Activated CD8-positive, alpha-beta memory T cell treated with anti-CD3 and anti-CD28 coated beads for 48 hours (primary cell): ENCODE data around the gene GPATCH2.
"Not testable (repeated sequence)": the region's sequence is repeated elsewhere in the genome, so short reads cannot be mapped to it uniquely, and the experiment has no call there.

Experiments
- DNase-seq, 3 experiments: peaks; one replicate each; pipeline ENCODE4 v3.0.0-alpha.2; 2020; ENCODE audit warnings: low read depth in 2 of 3, low spot score in 2 of 3

Gene GPATCH2

GRCh38 chr1:217584286-217584811, 46.5 kb downstream of the GPATCH2 start:
- not testable (repeated sequence) for DNase-seq

GRCh38 chr1:217577336-217577735, 53.6 kb downstream of the GPATCH2 start:
- DNase-seq: no peak

- DNase-seq: no peak
Observed at GRCh38 chr1:217574265-217574949, 56.5 kb downstream of the GPATCH2 start.

GRCh38 chr1:217569021-217569420, 61.9 kb downstream of the GPATCH2 start:
- DNase-seq: no peak

GRCh38 chr1:217568200-217568599, 62.7 kb downstream of the GPATCH2 start:
- DNase-seq: no peak

- no peak for DNase-seq
Observed at GRCh38 chr1:217564833-217565232, 66.1 kb downstream of the GPATCH2 start.

- DNase-seq: no peak
Observed at GRCh38 chr1:217564207-217564606, 66.7 kb downstream of the GPATCH2 start.

- no peak for DNase-seq
Observed at GRCh38 chr1:217563179-217563578, 67.7 kb downstream of the GPATCH2 start.

GRCh38 chr1:217562229-217562878, 68.5 kb downstream of the GPATCH2 start:
- no peak for DNase-seq

- DNase-seq: no peak
Observed at GRCh38 chr1:217561446-217561845, 69.4 kb downstream of the GPATCH2 start.

GRCh38 chr1:217554849-217555248, 76.0 kb downstream of the GPATCH2 start:
- DNase-seq: no peak

- no peak for DNase-seq
Observed at GRCh38 chr1:217553949-217554509, 76.9 kb downstream of the GPATCH2 start.

GRCh38 chr1:217552339-217552951, 78.4 kb downstream of the GPATCH2 start:
- DNase-seq: no peak

GRCh38 chr1:217542837-217543236, 88.1 kb downstream of the GPATCH2 start:
- DNase-seq: no peak

GRCh38 chr1:217542136-217542777, 88.6 kb downstream of the GPATCH2 start:
- DNase-seq: no peak

- no peak for DNase-seq
Observed at GRCh38 chr1:217540321-217540720, 90.6 kb downstream of the GPATCH2 start.

- DNase-seq: no peak
Observed at GRCh38 chr1:217539510-217539909, 91.4 kb downstream of the GPATCH2 start.

- DNase-seq: no peak
Observed at GRCh38 chr1:217535601-217536377, 95.1 kb downstream of the GPATCH2 start.

GRCh38 chr1:217534566-217534965, 96.3 kb downstream of the GPATCH2 start:
- DNase-seq: no peak

- no peak for DNase-seq
Observed at GRCh38 chr1:217528271-217528670, 102.6 kb downstream of the GPATCH2 start.

- DNase-seq: no peak
Observed at GRCh38 chr1:217527151-217527550, 103.7 kb downstream of the GPATCH2 start.
